Stimulated activated CD4-positive, alpha-beta T cell treated with anti-CD3 and anti-CD28 coated beads, Interleukin-4, amount 100 ng/mL, for 24 hours (primary cell): ENCODE measurements around the gene SVIL.
"Not testable (repeated sequence)": the region's sequence is repeated elsewhere in the genome, so short reads cannot be mapped to it uniquely, and the experiment has no call there.

Experiments
- DNase-seq: peaks from one replicate; pipeline ENCODE4 v3.0.0-alpha.2; 2020

SVIL gene

DNA sequence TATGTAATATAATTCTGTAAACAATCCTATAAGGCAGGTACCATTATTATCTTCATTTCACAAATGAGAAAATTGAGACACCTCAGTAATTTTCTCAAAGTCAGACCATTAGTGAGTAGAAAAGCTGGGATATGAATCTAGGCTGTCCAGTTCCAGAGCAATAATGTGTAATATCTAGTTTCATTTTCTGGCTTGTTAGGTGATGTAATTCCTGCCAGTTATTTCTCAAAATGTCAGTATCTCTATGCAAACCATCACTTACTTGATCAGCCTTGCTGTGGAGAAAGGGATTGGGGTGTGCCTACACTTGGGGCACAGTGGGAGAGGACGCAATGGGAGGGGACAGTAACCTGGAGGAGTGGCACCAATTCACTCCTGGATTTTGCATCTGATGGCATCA, 188.4 kb downstream of the SVIL start:
- no peak for DNase-seq

DNA sequence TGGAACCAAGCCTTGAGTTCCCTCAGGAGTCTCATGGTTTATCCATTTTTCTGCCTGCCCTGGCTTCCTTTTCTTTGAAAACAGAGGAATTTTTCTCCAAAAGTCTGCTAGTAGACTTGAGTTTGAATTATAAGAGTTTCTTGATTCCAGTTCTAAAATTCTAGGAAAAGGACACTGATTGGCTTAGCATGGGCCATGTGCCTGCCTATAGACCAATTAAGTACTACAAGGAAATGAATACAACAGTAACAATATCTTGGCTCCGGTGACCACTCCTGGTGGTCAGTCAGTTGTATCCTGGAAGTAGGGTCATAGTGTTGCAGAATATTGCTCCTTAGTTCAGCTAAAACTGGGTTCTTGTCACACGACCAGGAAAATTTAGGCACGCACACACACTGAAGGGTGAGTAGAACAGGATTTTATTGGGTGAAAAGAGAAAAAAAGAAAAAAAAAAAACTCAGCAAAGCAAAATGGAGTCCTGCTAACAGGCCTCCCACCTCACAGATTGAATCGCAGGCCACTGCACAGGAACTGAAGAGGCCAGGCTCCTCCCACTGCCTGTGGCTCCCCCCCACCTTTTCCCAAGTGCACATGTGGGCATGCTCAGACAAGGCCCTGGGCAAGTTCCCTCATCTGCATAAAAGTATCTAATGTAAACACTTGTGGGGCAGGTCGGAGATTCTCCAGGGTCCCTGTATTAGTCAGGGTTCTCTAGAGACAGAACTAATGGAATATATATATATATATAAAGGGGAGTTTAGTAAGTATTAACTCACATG, 190.8 kb downstream of the SVIL start:
- DNase-seq, result no peak

DNA sequence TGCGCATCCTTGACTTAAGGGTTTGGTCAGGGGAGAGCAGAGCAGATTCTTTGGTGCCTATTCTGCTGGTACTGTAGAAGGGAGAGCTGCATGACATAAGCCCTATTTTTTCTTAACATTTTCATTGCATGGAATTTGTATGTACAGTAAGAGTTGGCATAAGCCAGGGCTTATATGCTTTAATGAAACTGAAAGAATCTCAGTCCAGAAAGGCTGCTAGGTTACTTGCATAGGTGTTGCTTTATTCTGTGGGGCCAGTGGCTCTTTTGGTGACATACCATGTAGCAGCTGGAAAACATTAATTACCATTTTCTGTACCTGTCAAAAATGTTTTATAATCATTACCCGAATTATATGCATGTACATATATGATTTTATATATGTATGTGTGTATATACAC, 193.8 kb downstream of the SVIL start:
- no peak for DNase-seq

DNA sequence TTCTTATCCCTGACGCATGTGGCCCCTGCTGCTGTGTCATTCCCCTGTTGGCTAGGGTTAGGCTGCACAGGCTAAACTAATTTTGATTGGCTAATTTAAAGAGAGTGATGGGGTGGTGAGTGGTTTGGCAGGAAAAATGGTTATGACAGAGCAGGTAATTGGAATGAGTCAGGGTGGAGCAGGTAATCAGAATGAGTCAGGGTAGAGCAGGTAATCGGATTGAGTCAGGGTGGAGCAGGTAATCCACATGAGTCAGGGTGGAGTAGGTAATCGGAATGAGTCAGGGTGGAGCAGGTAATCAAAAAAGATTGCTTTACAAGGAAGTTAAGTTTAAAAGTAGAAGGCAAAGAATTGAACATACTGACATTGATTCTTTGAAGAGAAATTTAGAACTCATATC, 195.8 kb downstream of the SVIL start:
- not testable (repeated sequence) for DNase-seq

DNA sequence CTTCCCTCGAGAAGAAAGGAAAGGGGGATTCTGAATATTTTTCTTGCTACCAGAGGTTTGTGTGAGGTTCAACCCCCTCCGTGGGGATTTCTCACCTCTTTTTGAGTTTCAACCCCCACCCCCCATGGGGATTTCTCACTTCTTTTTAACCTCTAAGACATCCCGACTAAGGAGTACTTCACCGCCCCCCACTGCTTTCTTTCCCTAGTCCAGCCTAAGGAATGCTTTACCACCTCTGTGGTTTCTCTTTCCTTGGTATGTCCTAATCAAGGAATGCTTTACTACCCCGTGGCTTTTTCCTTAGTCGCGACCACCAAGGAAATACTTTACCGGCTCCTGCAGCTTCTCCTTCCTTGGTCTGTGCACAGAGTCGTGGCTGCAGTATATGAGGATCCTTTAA, 196.5 kb downstream of the SVIL start:
- DNase-seq, result no peak

DNA sequence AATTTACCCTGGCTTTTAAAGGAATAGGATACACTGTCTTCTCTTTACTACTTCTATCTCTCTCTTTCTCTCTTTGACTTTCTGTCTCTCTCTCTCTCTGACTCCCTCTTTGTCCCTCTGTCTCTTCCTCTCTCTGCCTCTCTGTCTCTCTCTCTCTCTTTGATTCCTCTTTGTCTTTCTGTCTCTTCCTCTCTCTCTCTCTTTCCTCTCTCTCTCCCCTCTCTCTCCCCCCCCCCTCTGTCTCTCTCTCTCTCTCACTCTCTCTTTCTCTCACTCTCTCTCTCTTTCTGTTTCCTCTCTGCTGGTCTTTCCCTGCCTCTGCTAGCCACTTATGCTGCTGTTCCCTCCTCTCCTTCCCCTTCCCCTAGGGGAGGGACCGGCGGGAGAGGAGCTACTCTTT, 196.9 kb downstream of the SVIL start:
- no peak for DNase-seq

DNA sequence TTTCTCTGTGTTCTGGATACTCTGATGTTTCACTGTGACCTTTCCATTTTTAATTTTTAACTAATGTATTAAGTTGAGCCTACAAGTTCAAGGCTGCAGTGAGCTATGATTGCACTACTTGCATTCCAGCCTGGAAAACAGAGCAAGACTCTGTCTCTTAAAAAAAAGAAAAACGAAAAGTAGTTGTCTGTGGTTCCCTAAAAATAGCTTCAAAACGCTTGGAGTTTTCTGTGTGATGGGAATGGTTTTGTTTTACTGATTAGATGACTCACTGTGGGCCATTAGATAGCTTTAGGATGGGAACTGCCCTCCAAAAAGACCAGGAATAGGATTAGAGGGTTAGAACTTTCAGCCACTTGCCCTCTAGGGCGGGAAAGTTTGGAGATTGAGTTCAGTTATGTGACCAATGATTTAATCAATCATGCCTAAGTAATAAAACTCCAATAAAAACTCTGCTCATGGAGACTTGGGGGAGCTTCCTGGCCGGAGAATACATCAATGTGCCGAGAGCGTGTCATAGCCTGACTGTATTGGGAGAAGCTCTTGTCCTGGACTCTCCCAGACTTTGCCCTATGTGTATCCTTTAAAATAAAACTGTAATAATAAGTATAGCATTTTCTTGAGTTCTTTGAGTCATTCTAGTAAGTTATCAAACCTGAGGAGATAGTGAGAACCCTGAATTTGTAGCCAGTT, 198.8 kb downstream of the SVIL start:
- no peak for DNase-seq

DNA sequence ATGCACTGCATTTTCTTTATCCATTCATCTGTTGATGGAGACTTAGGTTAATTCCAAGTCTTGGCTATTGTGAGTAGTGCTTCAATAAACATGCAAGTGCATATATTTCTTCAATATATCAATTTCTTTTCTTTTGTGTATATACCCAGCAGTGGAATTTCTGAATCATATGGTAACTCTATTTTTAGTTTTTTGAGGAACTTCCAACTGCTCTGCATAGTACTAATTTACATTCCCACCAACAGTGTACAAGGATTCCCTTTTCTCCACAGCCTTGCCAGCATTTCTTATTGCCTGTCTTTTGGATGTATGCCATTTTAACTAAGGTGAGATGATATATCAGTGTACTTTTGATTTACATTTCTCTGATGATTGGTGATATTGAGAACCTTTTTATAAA, 200.7 kb downstream of the SVIL start:
- no peak for DNase-seq

DNA sequence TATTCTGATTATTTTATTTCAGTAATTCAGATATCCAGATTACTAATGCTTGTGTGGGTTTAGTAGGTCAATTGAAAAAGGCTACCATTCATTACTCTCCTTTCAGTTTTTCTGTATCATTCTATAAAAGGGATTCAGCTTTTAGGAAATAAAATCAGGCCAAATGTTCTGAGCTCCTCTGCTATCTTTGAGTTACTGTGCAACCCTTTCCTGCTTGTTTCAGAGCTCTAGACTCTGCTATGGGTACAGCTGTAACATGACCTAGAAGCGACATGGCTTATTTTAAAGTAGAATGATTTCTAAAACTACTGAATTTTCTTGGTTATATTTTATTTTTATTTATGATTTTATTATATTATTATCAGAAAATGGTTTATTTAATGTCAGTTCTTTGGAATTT, 203.1 kb downstream of the SVIL start:
- DNase-seq, result no peak

DNA sequence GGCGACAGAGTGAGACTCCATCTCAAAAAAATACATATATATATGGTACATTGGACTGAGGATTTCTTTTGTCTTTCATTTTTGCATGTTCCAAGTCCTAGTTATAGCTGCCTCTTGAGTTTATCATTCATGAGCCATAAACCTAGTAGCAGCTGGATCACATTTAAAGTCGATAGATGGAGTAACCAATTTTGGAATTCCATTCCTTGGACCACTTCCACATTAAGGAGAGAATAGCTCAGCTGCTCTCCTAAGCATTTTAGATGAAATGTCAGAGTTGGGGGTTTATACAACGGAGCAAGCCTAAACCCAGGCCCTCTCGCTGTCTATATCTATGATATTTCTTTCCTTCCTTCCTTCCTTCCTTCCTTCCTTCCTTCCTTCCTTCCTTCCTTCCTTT, 204.7 kb downstream of the SVIL start:
- no peak for DNase-seq

DNA sequence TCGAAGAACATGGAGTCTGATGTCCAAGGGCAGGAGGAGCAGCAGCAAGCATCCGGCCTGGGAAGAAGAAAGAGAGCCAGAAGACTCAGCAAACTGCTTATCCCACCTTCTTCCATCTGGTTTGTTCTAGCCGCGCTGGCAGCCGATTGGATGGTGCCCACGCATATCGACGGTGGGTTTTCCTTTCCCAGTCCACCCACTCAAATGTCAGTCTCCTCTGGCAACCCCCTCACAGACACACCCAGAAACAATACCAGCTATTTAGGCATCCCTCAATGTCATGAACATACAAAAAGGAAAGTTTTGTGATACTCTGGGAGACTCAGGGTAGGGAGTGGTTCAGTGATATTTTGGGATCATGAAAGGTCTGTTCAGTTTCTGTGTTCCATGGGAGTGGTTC, 206.3 kb downstream of the SVIL start:
- no peak for DNase-seq

DNA sequence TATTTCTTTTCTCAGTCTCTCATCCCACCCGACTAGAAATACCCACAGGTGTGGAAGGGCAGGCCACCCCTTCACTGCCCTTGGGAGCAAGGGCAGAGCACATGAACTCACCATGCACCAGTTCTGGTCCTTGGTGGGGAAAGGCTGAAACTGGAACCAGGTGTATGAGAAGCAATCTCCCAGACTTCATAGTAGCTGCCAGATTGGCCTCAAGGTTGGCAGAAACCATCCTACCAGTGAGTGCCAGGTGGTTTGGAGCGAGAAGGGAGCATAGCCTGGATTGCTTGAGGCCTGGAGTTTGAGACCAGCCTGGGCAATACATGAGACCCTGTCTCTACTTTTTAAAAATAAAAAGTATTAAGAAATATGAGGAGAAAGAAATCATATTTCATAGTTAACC, 207.1 kb downstream of the SVIL start:
- DNase-seq, result no peak

DNA sequence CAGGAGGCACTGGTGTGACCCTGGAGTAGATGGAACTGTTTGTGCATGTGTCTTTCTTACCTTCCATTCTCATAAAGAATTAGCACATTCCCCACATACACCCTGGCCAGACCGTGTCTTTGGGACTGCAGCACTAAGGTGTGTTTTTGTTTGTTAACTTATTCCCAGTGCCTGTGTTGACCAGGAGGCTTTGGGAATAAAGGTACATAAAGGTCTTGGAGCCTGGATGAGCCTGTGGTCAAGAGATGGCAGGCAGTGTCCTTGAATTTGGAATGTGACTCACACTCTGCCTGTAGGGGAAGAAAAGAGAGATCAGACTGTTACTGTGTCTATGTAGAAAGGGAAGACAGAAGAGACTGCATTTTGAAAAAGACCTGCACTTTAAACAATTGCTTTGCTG, 208.4 kb downstream of the SVIL start:
- no peak for DNase-seq

DNA sequence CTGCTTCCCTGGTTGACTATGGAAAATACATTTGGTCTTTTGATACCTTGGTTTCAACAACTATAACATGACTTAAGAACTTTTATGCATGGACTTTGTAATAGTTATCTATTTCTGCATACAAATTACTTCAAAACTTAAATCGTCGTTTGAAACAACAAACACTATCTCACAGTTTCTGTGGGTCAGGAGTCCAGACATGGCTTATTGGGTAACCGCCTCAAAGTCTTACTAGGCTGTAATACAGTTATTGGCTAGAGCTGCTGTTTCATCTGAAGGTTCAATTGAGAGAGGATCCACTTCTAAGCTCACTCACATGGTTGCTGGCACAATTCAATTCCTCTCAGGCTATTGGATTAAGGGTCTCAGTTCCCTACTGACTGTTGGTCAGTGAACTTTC, 210.8 kb downstream of the SVIL start:
- DNase-seq, result no peak

DNA sequence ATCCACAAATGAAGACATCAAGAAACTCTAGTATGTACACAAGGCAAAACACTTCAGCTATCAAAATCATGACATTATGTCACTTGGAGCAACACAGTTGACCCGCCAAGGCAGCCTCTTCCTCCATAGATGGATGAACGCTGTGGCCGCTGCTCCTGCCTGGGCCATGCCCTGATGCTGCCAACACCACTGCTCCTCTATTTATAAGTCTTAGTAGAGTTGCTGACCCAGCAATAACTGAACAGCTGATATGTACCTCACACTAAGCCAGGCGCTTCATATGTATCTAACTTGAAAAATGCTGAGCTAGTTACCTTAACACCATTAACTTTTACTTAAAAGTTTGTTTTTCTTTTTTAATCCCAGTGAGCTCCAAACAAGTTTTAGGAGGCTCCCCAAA, 214.0 kb downstream of the SVIL start:
- DNase-seq, result no peak

DNA sequence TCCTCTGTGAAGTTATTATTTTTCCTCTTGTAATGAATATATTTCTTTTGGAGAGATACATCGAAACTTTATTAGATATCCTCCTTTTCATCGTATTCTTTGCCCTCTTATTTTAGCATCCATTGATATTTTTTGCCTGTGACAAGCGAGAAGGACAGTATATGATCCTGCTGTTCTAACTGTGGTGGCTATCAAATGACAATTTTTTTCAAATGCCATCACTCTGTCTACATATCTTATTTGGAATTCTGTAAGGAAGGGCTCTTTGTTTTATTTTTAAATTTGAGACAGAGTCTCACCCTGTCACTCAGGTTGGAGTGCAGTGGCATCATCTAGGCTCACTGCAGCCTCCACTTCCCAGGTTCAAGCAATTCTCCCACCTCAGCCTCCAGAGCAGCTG, 217.4 kb downstream of the SVIL start:
- DNase-seq, result no peak

DNA sequence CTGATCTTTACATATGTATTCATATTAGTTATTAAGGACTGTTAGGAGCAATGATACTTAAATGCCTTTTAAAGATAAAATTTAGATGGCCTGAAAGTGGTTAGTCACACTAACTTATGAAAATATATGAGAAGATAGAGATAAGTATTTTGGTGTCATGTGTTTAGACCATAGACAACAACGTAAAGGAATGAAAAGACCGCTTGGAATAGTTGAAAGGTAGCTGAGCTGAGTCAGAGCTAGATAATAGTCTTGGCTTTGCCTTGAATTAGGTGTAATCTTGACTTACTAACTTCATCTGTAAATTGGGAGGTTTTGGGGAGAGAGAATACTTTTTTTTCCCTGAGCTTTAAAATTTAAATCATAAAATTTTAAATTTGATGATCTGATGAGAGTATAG, 218.9 kb downstream of the SVIL start:
- DNase-seq, result no peak

DNA sequence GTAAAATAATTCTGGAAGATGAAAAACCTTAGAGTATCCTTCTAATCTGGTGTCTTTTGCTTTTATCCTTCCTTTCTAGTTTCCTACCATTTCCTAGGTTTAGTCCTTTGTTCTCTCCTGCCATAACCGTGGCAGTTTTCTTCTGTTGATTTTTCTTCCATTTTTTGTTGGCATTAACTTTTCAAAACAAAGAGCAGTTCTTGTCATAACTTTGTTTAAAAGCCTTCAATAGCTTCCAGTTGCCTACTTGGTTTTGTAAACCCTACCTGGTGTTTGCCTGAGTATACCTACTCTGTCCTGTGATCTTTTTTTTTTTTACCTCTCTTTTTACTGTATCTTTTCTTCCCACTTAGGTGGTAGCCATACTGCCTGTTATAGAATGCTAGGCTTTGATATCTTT, 220.3 kb downstream of the SVIL start:
- DNase-seq, result no peak

DNA sequence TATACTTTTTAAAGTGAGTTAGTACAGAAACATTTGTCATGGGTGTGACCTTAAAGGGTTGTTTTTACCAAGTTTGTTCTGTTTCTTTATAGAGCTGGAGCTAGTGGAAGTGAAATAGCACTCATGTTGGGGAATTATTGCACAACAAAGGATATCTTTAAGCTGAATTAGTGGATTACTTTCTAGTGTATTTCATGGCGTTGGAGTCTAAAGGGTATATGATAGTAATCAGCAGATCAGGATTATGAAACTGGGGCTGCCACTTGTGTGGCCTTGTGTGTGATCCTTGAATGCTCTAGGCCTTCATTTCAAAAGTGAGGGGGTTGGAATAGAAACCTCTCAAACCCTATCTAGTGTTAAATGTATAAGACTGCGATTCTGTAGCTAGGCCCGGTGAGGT, 222.3 kb downstream of the SVIL start:
- DNase-seq, result no peak

DNA sequence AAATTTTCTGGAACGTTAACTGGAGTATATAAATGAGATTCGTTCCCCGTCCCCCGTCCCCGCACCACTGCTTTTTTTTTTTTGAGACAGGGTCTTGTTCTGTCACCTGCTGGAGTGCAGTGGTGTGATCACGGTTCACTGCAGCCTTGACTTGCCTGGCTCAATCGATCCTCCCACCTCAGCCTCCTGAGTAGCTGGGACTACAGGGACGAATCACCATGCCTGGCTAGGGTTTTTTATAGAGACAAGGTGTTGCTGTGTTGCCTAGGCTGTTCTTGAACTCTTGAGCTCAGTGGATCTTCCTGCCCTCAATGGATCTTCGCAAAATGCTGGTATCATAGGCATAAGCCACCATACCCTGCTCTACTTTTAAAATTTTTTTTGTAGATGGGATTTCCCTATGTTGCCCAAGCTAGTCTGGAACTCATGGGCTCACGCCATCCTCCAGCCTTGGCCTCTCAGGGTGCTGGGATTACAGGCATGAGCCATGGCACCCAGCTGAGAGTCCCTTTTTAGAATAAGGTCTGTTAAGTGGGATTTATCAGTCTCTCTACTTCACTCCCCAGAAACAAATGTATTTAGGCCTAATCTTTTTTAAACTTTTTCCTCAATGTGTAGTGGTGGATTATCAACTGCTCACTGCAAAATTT, 223.0 kb downstream of the SVIL start:
- no peak for DNase-seq

DNA sequence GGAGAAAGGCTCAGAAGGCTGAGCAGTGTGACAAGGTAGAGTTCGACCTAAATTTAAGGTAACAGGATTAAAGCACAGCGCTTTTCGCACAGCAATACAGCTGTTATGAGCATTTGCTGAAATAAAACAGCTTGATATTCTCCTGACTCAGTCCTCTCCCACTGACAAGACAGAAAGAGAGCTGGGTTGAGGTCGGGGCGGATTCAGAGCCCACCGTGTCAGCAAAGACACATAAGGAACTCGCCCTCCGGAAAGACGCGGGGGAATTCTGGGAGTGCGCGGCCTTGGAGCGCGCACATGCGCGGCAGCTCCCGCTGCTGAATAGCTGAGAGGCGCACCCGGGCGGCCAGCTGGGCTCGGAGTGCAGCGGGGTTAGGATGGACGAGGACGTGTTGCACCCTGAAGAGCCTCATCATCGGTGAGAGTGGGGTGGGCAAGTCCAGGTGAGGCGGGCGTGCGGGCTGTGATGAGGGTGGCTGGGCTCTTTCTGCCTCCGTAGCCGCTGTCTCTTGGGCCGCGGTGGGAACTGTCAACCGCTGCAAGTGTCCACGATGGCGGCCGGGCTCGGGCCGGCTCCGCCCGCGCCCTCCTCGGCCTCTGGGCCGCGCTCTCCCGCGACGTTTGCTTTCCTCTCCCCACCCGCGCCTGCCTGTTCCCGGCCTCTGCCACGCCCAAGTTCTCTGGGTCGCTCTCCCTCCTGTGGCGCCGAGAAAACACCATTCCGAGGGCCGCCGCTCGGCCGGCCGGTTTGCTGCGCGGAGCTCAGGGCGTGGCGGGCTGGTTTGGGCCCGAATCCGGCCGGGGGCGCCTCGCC, 225.3 kb downstream of the SVIL start:
- DNase-seq, result peak; percentile 45

DNA sequence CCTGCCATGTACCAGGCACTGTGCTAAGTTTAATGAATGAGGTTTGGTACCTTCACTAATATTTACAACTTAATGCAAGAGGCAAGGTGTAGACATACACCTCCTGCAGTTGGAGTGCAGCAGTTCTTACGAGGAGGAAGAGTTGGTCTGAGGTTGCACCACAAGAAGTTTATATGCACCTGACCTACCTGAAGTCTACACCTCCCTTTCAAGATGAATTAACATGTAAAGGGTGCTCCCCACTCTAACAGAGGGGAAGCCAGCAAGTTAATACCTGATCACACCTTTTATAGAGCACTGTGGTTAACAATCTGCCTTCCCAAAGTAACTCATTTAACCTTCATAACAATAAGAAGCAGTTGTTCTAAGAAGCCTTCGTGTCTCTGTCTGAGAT, 225.9 kb downstream of the SVIL start:
- no peak for DNase-seq
